CD4-positive, alpha-beta T cell treated with Interleukin-21 for 1 hour (primary cell): ENCODE results near the gene IRX6.

Experiments used
- DNase-seq: peaks from one replicate; pipeline ENCODE4 v3.0.0-alpha.2; 2020

Gene IRX6

GRCh38 chr16:55323637-55324271 is at the start of gene IRX6:
IRX6 (plus strand) TSS chr16:55324203; CDS start chr16:55325092, 889 bp downstream.
- no peak for DNase-seq

- no peak for DNase-seq
Observed at GRCh38 chr16:55274391-55274790, 49.6 kb upstream of the IRX6 start.

GRCh38 chr16:55275167-55275566 is 48.8 kb upstream of the IRX6 start:
- no peak for DNase-seq

DNA sequence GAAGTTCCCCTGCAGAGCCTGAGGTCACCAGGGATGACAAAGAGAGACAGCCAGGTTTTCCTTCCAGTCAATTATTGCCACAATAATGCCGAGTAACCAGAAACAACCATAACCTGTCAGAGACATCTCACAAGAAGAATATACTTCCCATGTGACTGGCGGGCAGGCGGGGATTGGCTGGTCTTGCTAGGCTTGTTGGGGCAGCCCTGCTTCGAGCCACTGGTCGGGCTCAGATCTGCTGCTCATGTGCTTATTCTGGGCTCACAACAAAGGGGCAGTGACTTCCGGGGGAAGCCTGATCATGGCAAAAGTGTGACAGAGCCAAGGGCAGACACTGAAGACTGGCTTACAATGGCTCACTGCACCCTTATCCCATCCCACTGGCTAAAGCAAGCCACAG is 48.1 kb upstream of the IRX6 start:
- no peak for DNase-seq

GRCh38 chr16:55277536-55277935 is 46.5 kb upstream of the IRX6 start:
- DNase-seq = no peak

- no peak for DNase-seq
Observed at GRCh38 chr16:55279598-55279997, 44.4 kb upstream of the IRX6 start.

- DNase-seq = no peak
Observed at GRCh38 chr16:55280587-55280986, 43.4 kb upstream of the IRX6 start.

DNA sequence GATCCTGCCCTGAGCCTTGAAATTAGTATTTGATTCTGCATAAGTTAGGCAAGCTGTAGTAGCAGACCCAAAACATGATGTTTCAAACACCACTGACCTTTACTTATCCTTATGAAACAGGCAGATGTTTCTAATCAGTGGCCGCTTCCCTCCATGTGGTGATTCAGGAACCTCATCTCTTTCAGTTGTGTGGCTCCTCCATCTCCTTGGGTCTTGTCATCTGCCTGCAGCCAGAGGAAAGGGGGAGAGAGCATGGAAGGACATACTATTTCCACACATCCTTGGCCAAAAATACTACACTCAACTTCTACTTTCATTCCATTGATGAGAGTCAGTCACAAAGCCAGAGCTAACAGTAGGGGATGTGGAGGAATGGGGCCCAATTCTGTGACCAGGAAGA is 41.6 kb upstream of the IRX6 start:
- DNase-seq = no peak

- DNase-seq = no peak
Observed at GRCh38 chr16:55283812-55284717, 39.9 kb upstream of the IRX6 start.

DNA sequence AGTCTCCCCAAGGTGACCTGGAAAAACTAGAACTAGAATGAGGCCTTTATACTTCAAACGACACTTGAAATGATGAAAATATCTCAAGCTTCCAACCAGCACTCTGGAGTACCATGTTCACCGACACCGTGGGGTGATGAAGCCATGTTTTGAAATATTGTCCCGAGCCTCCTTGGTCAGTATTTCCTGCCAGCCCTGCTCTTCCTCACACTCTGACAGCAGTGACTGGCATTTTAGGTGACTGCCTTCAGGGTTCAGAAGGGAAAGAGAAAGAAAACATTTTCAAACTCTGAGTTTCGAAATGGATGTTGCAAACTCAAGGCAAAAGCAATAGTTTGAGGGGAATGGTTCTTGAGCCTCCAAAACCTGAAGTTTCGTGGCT is 39.3 kb upstream of the IRX6 start:
- DNase-seq = no peak

DNA sequence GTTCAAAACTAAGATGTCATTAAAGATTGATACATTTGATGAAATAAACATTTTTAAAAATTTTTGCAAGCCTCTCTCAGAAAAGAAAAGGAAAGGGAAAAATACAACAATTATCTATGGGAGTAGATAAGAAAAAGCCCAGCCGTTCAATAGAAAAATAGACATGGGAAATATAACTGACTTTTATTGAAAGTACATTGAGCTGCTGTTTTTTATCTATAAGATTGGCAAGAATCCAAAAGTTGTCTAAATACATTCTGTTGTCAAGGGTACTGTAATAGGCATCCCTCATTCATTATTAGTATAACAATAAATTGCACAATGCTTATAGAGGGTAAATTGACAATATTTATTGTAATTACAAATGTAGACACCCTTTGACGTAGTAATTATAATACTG is 38.4 kb upstream of the IRX6 start:
- DNase-seq = no peak

DNA sequence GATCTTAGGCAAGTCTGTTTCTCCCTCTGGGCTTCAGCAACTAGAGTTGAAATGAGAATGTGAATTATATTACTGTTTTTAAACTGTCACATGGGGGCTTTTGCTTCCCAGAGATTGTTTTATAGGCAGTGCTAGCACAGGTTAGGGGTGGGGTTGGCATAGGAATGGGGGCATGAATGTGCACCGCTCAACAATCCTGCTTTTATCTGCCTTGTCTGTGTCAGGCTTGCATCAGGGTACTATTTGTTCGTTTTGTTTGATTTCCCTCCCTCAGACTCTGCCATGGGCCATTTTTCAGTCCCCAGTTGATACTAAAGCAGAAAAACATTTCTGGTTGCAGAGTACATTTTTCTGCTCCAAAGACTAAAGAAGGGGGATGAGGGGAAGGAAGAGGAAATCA is 34.6 kb upstream of the IRX6 start:
- no peak for DNase-seq

- no peak for DNase-seq
Observed at GRCh38 chr16:55291847-55292246, 32.2 kb upstream of the IRX6 start.

GRCh38 chr16:55292491-55292890 is 31.5 kb upstream of the IRX6 start:
- no peak for DNase-seq

GRCh38 chr16:55294129-55294528 is 29.9 kb upstream of the IRX6 start:
- DNase-seq = no peak

- DNase-seq = no peak
Observed at GRCh38 chr16:55294931-55295342, 29.1 kb upstream of the IRX6 start.

DNA sequence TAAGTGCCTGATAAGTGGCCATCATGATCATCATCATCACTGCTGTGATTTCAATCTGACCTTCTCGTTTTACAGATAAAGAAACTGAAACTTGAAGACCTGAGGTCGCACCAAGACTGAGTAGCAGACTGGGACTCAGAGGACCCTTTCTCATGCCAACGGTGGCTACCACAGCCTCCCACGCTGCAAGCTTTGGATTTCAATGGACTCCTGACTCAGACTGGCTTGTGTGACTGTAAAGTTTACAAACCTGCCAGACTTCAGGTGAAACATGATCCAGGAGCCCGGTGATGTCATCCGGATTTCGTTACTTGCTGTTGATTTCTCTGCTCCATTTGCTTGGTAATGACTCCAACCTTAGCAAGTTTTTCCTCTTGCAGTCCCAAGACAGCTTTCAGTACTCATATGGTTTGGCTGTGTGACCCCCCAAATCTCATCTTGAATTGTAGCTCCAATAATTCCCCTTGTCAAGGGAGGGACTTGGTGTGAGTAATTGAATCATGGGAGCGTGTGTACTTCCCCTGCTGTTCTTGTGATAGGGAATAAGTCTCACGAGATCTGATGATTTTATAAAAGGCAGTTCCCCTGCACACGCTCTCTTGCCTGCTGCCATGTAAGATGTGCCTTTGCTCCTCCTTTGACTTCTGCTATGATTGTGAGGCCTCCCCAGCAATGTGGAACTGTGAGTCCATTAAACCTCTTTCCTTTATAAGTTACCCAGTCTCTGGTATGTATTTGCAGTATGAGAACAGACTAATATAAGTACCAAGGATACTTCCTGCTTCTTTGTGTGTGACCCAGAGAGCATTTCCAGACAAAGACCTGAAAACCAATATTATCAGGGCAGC is 26.7 kb upstream of the IRX6 start:
- DNase-seq = no peak

- DNase-seq = no peak
Observed at GRCh38 chr16:55297910-55298479, 26.0 kb upstream of the IRX6 start.

DNA sequence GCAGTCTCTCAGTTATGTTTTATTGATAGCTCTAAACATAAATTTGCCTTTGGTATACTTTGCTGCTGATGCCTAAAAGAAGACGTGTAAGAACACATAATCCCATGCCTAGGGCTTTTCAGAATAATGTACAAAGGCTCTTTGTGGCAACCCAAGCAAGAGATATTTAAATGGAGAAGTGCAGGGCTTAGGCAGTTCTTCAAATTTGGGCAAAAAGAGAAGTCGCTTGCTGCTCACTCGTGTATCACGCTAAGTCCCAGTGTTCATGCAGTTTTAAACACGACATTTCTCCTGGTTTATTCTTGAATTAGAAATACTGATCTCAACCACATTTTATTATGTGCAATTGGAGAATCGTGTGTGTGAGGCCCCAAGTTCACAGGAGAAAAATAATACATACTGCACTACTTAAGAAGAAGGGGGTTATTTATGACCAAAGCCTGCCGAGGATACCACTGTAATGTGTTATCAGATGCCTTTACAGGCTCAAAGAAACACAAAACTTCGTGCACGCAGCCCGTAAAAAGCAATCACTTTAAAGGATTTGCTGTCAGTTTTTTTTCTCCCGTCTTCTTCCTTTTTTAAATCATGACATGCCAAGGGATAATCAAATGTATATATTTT is 22.5 kb upstream of the IRX6 start:
- DNase-seq = no peak

DNA sequence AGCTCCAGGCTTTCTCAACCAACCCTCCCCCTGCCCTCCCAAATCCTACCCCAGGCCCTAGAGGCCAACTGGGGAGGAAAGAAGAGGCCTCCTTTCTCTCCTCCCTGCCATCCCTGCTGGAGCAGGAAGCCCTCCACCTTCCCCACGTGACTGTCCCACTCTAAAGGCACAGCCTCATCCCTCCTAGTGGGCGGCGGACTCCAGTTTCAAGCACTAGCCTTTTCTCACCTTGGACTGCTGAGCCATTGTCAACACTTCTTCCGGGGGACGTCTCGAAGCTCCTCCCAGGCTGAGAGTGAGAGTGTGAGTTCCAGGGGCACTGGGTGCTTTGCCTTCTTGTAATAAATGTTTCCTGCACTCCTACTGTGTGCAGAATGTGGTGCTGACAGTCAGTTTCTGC is 21.4 kb upstream of the IRX6 start:
- no peak for DNase-seq

- DNase-seq = no peak
Observed at GRCh38 chr16:55308973-55309372, 15.0 kb upstream of the IRX6 start.

DNA sequence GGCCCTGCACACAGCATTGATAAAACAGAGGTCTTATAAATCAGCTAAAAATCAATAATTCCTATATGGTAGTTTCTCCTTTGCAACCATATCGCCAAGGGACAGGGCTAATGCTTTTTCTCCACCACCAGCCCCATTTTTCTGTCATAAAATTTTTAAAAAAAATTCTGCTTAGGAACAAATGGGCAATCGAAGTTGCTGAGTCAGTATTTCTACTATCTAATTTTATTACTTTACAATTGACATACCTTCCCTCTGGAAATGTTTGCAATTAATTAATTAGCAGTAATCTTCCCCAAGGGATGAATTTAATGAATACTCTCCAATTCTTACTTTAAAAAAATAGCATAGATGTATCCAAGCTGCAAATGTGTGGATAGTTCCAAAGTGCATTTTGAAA is 1.7 kb upstream of the IRX6 start:
- no peak for DNase-seq
